Brain microvascular endothelial cell (primary cell): ENCODE data around the gene FAF1.

ENCODE experiments used
- DNase-seq: peaks from one replicate; pipeline ENCODE4 v3.0.0-alpha.2; 2020
- H3K27ac ChIP-seq: fragments of 250-450 bp; sonication (Bioruptor Pico); 2 replicates; pipeline ENCODE4 v1.5.1; 2020; ENCODE audit warnings: mild to moderate bottlenecking, moderate library complexity
- H3K27me3 ChIP-seq: fragments of 250-450 bp; sonication (Bioruptor Pico); replicated peaks from 2 replicates; pipeline ENCODE4 v1.5.1; 2020; ENCODE audit warnings: mild to moderate bottlenecking
- H3K36me3 ChIP-seq: fragments of 250-450 bp; sonication (Bioruptor Pico); replicated peaks from 2 replicates; pipeline ENCODE4 v1.5.1; 2020; ENCODE audit warnings: mild to moderate bottlenecking
- H3K4me3 ChIP-seq: 2 replicates; pipeline ENCODE4 v1.5.1; 2011; ENCODE audit warnings: low read depth, mild to moderate bottlenecking, control low read depth, low read length, moderate library complexity
- CTCF ChIP-seq: IDR thresholded peaks from 2 replicates; pipeline ENCODE4 v1.5.1; 2011; ENCODE audit warnings: low read depth, mild to moderate bottlenecking, moderate library complexity, low read length, control low read depth, inconsistent platforms; ENCODE audit errors: missing control alignments
- in situ Hi-C: cut with HindIII; loops from 2 replicates; pipeline ENCODE4 v1.10.0; 2017; ENCODE audit warnings: low sequenced_read_pairs, low pct_ligation_motif_present

The FAF1 gene

GRCh38 chr1:50930193-50930592 is 29.9 kb downstream of the FAF1 start:
- in situ Hi-C loops = no loop called here
- H3K27ac ChIP-seq = no peak overlapping the region
- H3K27me3 ChIP-seq = no peaks in the 10 kb centered on the region
- DNase-seq = no peak
- no peak overlapping the region for H3K4me3 ChIP-seq
- TF ChIP-seq CTCF = no peak
- no peaks in the 10 kb centered on the region for H3K36me3 ChIP-seq

DNA sequence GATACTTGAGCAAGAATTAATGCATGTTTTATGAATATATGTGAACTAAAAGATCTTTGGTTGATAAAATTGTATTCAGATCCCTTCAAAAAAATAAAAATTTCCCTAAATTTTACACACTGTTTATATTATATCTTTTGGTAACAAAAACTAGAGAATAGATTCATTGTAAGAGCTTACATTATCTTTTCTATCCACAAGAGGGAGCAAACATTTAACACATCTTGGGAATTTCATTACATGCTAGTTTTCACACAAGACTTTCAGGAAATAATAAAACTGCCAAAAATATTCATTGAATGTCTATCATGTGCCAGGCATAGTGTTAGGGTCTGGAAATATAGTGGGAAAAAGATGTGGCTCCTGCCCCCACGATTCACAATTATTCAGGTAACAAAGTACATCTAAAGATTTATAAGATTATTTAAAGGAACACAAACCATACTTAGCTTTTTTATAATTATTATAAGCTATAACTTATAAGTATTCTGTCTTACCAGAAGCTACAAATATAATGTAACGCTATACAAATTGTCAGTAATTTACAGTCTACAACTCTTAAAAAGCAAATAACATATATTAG is 30.6 kb downstream of the FAF1 start:
- no peak for DNase-seq
- Histone ChIP-seq H3K4me3 (no peak overlapping the region), H3K36me3 (no peaks in the 10 kb centered on the region), H3K27me3 (no peaks in the 10 kb centered on the region), H3K27ac (no peak overlapping the region)
- TF ChIP-seq CTCF = peak; percentile 39
- in situ Hi-C loops = no loop called here

DNA sequence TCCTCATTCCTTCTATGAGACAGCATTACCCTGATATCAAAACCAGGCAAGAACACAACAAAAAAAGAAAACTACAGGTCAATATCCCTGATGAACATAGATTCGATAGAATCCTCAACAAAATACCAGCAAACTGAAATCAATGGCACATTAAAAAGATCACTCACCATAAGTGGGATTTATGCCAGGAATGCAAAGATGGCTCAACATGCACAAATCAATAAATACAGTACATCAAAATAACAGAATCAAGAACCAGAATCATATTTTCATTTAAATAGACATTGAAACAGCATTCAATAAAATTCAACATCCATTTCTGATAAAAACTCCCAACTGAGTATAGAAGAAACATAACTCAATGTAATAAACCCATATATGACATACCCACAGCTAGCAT is 36.5 kb downstream of the FAF1 start:
- in situ Hi-C loops = no loop called here
- DNase-seq = no peak
- H3K36me3 ChIP-seq = no peaks in the 10 kb centered on the region
- H3K27me3 ChIP-seq = no peaks in the 10 kb centered on the region
- TF ChIP-seq CTCF = no peak
- H3K27ac ChIP-seq = no peak overlapping the region
- no peak overlapping the region for H3K4me3 ChIP-seq

- no peak overlapping the region for H3K4me3 ChIP-seq
Measured at GRCh38 chr1:50921029-50921428, 39.0 kb downstream of the FAF1 start.

GRCh38 chr1:50920409-50920808 is 39.7 kb downstream of the FAF1 start:
- H3K4me3 ChIP-seq = no peak overlapping the region
- TF ChIP-seq CTCF = no peak
- H3K27ac ChIP-seq = no peak overlapping the region
- in situ Hi-C loops = no loop called here
- no peaks in the 10 kb centered on the region for H3K36me3 ChIP-seq
- no peaks in the 10 kb centered on the region for H3K27me3 ChIP-seq
- DNase-seq = no peak

More at GRCh38 chr1:50921029-50921428, 39.0 kb downstream of the FAF1 start:
- no peak for DNase-seq
- no peaks in the 10 kb centered on the region for H3K27me3 ChIP-seq
- in situ Hi-C loops = no loop called here
- no peaks in the 10 kb centered on the region for H3K36me3 ChIP-seq
- H3K27ac ChIP-seq = no peak overlapping the region
- TF ChIP-seq CTCF = no peak
